Naive B cell (primary cell): ENCODE measurements around the gene PML. TPM values are rescaled to one million over a fixed set of nuclear protein-coding genes. Genes with fewer than 3 reads are reported as not detected.

ENCODE experiments used
- ATAC-seq, 2 donors: fragments of 150-1000 bp; cut with Tn5 transposase; 2 replicates each; pipeline ENCODE4 v1.10.0; 2021; ENCODE audit warnings: low read depth in 2 of 2, mild to moderate bottlenecking in 2 of 2, moderate library complexity in 2 of 2
- DNase-seq: peaks from one replicate; pipeline ENCODE4 v3.0.0; 2022
- H3K27ac Mint-ChIP-seq, 6 donors: one replicate each; pipeline ENCODE4 v1.8.0; 2020 to 2022; ENCODE audit warnings: mild to moderate bottlenecking in 6 of 6, mixed read lengths in 6 of 6, moderate library complexity in 5 of 6, inconsistent platforms in 2 of 6
- H3K27me3 Mint-ChIP-seq, 3 donors: one replicate each; pipeline ENCODE4 v1.8.0; 2021 to 2022; ENCODE audit warnings: mixed read lengths in 3 of 3, mild to moderate bottlenecking in 1 of 3
- H3K36me3 Mint-ChIP-seq, 2 donors: one replicate each; pipeline ENCODE4 v1.8.0; 2020 to 2022; ENCODE audit warnings: mixed read lengths in 2 of 2, inconsistent platforms in 1 of 2, mild to moderate bottlenecking in 1 of 2
- H3K4me1 Mint-ChIP-seq, 3 donors: one replicate each; pipeline ENCODE4 v1.8.0; 2020 to 2022; ENCODE audit warnings: mixed read lengths in 3 of 3, inconsistent platforms in 1 of 3, mild to moderate bottlenecking in 1 of 3, moderate library complexity in 1 of 3
- H3K4me3 Mint-ChIP-seq, 8 donors: one replicate each; pipeline ENCODE4 v1.8.0; 2020 to 2022; ENCODE audit warnings: mild to moderate bottlenecking in 8 of 8, mixed read lengths in 8 of 8, moderate library complexity in 8 of 8, inconsistent platforms in 2 of 8
- H3K9me3 Mint-ChIP-seq, 7 donors: one replicate each; pipeline ENCODE4 v1.8.0; 2020 to 2022; ENCODE audit warnings: mixed read lengths in 7 of 7, mild to moderate bottlenecking in 5 of 7, inconsistent platforms in 2 of 7, moderate library complexity in 1 of 7
- polyA plus RNA-seq, 6 donors: library from polyadenylated mRNA; unstranded; fragments of 300-500 nt; fragmentation: Illumina TruSeq; gene quantifications; one replicate each; pipeline ENCODE4 v1.2.3, GENCODE V29; 2021; ENCODE audit warnings: low read depth in 6 of 6

The PML gene
- 10 to 100 TPM in 5 of 6 donors, 1 to 10 TPM in 1; 6.4 to 39.8 (median 18.9) TPM for polyA plus RNA-seq

- H3K27ac Mint-ChIP-seq: peak within 1 kb of the TSS; percentile 85 to 98 (median 94)
- no peaks in the 10 kb centered on the region for H3K9me3 Mint-ChIP-seq
- H3K36me3 Mint-ChIP-seq: peaks cover 7 to 8% of the 10 kb centered on the region in 2 donors
- no peaks in the 10 kb centered on the region for H3K27me3 Mint-ChIP-seq
- ATAC-seq (peak; percentile 79 to 84), DNase-seq (peak; percentile 93)
- H3K4me3 Mint-ChIP-seq: peak within 1 kb of the TSS; percentile 89 to 99 (median 94)
- peaks cover 49 to 86% (median 69%) of the 10 kb centered on the region in 3 donors for H3K4me1 Mint-ChIP-seq
These were observed at the start of gene PML for GRCh38 chr15:73994413-73994883. Gene PML, plus strand, starts transcription at chr15:73994716. Its CDS starts 97 bp downstream, at chr15:73994813.

- Mint-ChIP-seq H3K27me3 (peaks cover 0 to 8% (median 6%) of the 10 kb centered on the region in 3 donors), H3K9me3 (no peaks in the 10 kb centered on the region), H3K4me1 (peaks cover 0 to 13% (median 11%) of the 10 kb centered on the region in 3 donors), H3K27ac (no peak overlapping the region), H3K36me3 (no peaks in the 10 kb centered on the region), H3K4me3 (peak overlapping the region in 1 of 8 donors; percentile 7)
- ATAC-seq: no peak
- DNase-seq: no peak
These were observed 49.4 kb upstream of the PML start for GRCh38 chr15:73945130-73945508.

GRCh38 chr15:73946046-73946721, 48.3 kb upstream of the PML start:
- H3K4me3 Mint-ChIP-seq: no peak overlapping the region
- peaks cover 0 to 8% (median 6%) of the 10 kb centered on the region in 3 donors for H3K27me3 Mint-ChIP-seq
- H3K36me3 Mint-ChIP-seq: no peaks in the 10 kb centered on the region
- H3K4me1 Mint-ChIP-seq: peaks cover 8 to 18% (median 17%) of the 10 kb centered on the region in 3 donors
- H3K9me3 Mint-ChIP-seq: no peaks in the 10 kb centered on the region
- ATAC-seq (peak in 1 of 2 donors; percentile 50), DNase-seq (no peak)
- H3K27ac Mint-ChIP-seq: peak overlapping the region in 1 of 6 donors; percentile 37

- ATAC-seq: no peak
- H3K4me3 Mint-ChIP-seq: no peak overlapping the region
- H3K9me3 Mint-ChIP-seq: no peaks in the 10 kb centered on the region
- no peak for DNase-seq
- H3K36me3 Mint-ChIP-seq: no peaks in the 10 kb centered on the region
- peaks cover 0 to 8% (median 6%) of the 10 kb centered on the region in 3 donors for H3K27me3 Mint-ChIP-seq
- H3K27ac Mint-ChIP-seq: no peak overlapping the region
- H3K4me1 Mint-ChIP-seq: peaks cover 10 to 18% (median 16%) of the 10 kb centered on the region in 3 donors
These were observed 47.6 kb upstream of the PML start for GRCh38 chr15:73946795-73947370.

GRCh38 chr15:73947651-73948050, 46.9 kb upstream of the PML start:
- Mint-ChIP-seq H3K4me3 (peak overlapping the region in 2 of 8 donors; percentile 18 to 19), H3K27ac (peak overlapping the region in 1 of 6 donors; percentile 26)

GRCh38 chr15:73948396-73948795, 46.1 kb upstream of the PML start:
- no peak for DNase-seq
- H3K9me3 Mint-ChIP-seq: no peaks in the 10 kb centered on the region
- H3K27me3 Mint-ChIP-seq: peaks cover 0 to 6% (median 0%) of the 10 kb centered on the region in 3 donors
- H3K27ac Mint-ChIP-seq: peak overlapping the region in 1 of 6 donors; percentile 54
- H3K4me1 Mint-ChIP-seq: peaks cover 10 to 15% (median 14%) of the 10 kb centered on the region in 3 donors
- no peak for ATAC-seq
- H3K36me3 Mint-ChIP-seq: no peaks in the 10 kb centered on the region
- no peak overlapping the region for H3K4me3 Mint-ChIP-seq

More at GRCh38 chr15:73947651-73948050, 46.9 kb upstream of the PML start:
- H3K4me1 Mint-ChIP-seq: peaks cover 10 to 15% (median 14%) of the 10 kb centered on the region in 3 donors
- DNase-seq (no peak), ATAC-seq (no peak)
- H3K27me3 Mint-ChIP-seq: peaks cover 0 to 6% (median 2%) of the 10 kb centered on the region in 3 donors
- no peaks in the 10 kb centered on the region for H3K36me3 Mint-ChIP-seq
- H3K9me3 Mint-ChIP-seq: no peaks in the 10 kb centered on the region

- H3K27ac Mint-ChIP-seq: no peak overlapping the region
These were observed 45.5 kb upstream of the PML start for GRCh38 chr15:73948982-73949381.

GRCh38 chr15:73949496-73949895, 45.0 kb upstream of the PML start:
- H3K36me3 Mint-ChIP-seq: no peaks in the 10 kb centered on the region
- peaks cover 0 to 13% (median 9%) of the 10 kb centered on the region in 3 donors for H3K27me3 Mint-ChIP-seq
- ATAC-seq: no peak
- no peak for DNase-seq
- H3K4me1 Mint-ChIP-seq: peaks cover 10 to 15% (median 14%) of the 10 kb centered on the region in 3 donors
- H3K4me3 Mint-ChIP-seq: no peak overlapping the region
- no peaks in the 10 kb centered on the region for H3K9me3 Mint-ChIP-seq
- peak overlapping the region in 1 of 6 donors; percentile 77 for H3K27ac Mint-ChIP-seq

More at GRCh38 chr15:73948982-73949381, 45.5 kb upstream of the PML start:
- peaks cover 10 to 15% (median 14%) of the 10 kb centered on the region in 3 donors for H3K4me1 Mint-ChIP-seq
- DNase-seq (no peak), ATAC-seq (no peak)
- H3K4me3 Mint-ChIP-seq: no peak overlapping the region
- H3K36me3 Mint-ChIP-seq: no peaks in the 10 kb centered on the region
- no peaks in the 10 kb centered on the region for H3K9me3 Mint-ChIP-seq
- peaks cover 0 to 8% (median 4%) of the 10 kb centered on the region in 3 donors for H3K27me3 Mint-ChIP-seq

- no peak for DNase-seq
- Mint-ChIP-seq H3K36me3 (no peaks in the 10 kb centered on the region), H3K9me3 (no peaks in the 10 kb centered on the region), H3K4me3 (peak overlapping the region in 1 of 8 donors; percentile 32), H3K4me1 (peaks cover 10 to 15% (median 14%) of the 10 kb centered on the region in 3 donors), H3K27ac (peak overlapping the region in 1 of 6 donors; percentile 57), H3K27me3 (peaks cover 0 to 20% (median 9%) of the 10 kb centered on the region in 3 donors)
- no peak for ATAC-seq
These were observed 44.1 kb upstream of the PML start for GRCh38 chr15:73950479-73950830.

GRCh38 chr15:73950831-73951561, 43.5 kb upstream of the PML start:
- ATAC-seq (peak; percentile 65 to 79), DNase-seq (peak; percentile 37)
- Mint-ChIP-seq H3K4me3 (peak overlapping the region in 1 of 8 donors; percentile 32), H3K36me3 (no peaks in the 10 kb centered on the region), H3K4me1 (peaks cover 10 to 12% (median 12%) of the 10 kb centered on the region in 3 donors), H3K27ac (peak overlapping the region in 2 of 6 donors; percentile 57 to 73), H3K9me3 (no peaks in the 10 kb centered on the region), H3K27me3 (peaks cover 0 to 25% (median 9%) of the 10 kb centered on the region in 3 donors)

GRCh38 chr15:73951601-73952000, 42.9 kb upstream of the PML start:
- H3K9me3 Mint-ChIP-seq: no peaks in the 10 kb centered on the region
- peak overlapping the region in 1 of 6 donors; percentile 57 for H3K27ac Mint-ChIP-seq
- peaks cover 0 to 31% (median 9%) of the 10 kb centered on the region in 3 donors for H3K27me3 Mint-ChIP-seq
- H3K4me1 Mint-ChIP-seq: peaks cover 8 to 10% (median 10%) of the 10 kb centered on the region in 3 donors
- H3K4me3 Mint-ChIP-seq: no peak overlapping the region
- no peak for DNase-seq
- ATAC-seq: no peak
- no peaks in the 10 kb centered on the region for H3K36me3 Mint-ChIP-seq

- peaks cover 7 to 12% (median 10%) of the 10 kb centered on the region in 3 donors for H3K4me1 Mint-ChIP-seq
- H3K27ac Mint-ChIP-seq: peak overlapping the region in 1 of 6 donors; percentile 29
- no peak for DNase-seq
- ATAC-seq: no peak
- no peak overlapping the region for H3K4me3 Mint-ChIP-seq
- peaks cover 0 to 38% (median 9%) of the 10 kb centered on the region in 3 donors for H3K27me3 Mint-ChIP-seq
- no peaks in the 10 kb centered on the region for H3K36me3 Mint-ChIP-seq
- no peaks in the 10 kb centered on the region for H3K9me3 Mint-ChIP-seq
These were observed 42.2 kb upstream of the PML start for GRCh38 chr15:73952171-73952912.
